Astrocyte of the spinal cord (primary cell): ENCODE measurements around the gene RFTN1.
A peak's percentile ranks its signal among the peaks of the same experiment; 100 is the strongest.

ENCODE experiments used
- DNase-seq: peaks from one replicate; pipeline ENCODE4 v3.0.0; 2011; ENCODE audit warnings: low read depth, low spot score
- H3K4me3 ChIP-seq: 2 replicates; pipeline ENCODE4 v1.5.1; 2011; ENCODE audit warnings: low read depth, mild to moderate bottlenecking, low read length, moderate library complexity
- CTCF ChIP-seq: IDR thresholded peaks from 2 replicates; pipeline ENCODE4 v1.5.1; 2012; ENCODE audit warnings: low read depth, mild to moderate bottlenecking, low read length, inconsistent platforms
- in situ Hi-C: cut with HindIII; loops from 2 replicates; pipeline ENCODE4 v1.10.0; 2017; ENCODE audit warnings: low sequenced_read_pairs

RFTN1 gene

GRCh38 chr3:16390581-16390980 is 122.9 kb downstream of the RFTN1 start:
- in situ Hi-C loops = no loop called here
- H3K4me3 ChIP-seq = no peak overlapping the region
- no peak for TF ChIP-seq CTCF
- no peak for DNase-seq

GRCh38 chr3:16388850-16389441 is 124.6 kb downstream of the RFTN1 start:
- DNase-seq = peak; percentile 23
- no peak for TF ChIP-seq CTCF
- in situ Hi-C loops = no loop called here
- H3K4me3 ChIP-seq = no peak overlapping the region

GRCh38 chr3:16386561-16386960 is 126.9 kb downstream of the RFTN1 start:
- TF ChIP-seq CTCF = no peak
- no peak overlapping the region for H3K4me3 ChIP-seq
- in situ Hi-C loops = no loop called here
- DNase-seq = no peak

- DNase-seq = no peak
- no peak for TF ChIP-seq CTCF
- no peak overlapping the region for H3K4me3 ChIP-seq
- in situ Hi-C loops = no loop called here
Observed at GRCh38 chr3:16385151-16385550, 128.3 kb downstream of the RFTN1 start.

- TF ChIP-seq CTCF = no peak
- in situ Hi-C loops = no loop called here
- no peak overlapping the region for H3K4me3 ChIP-seq
- no peak for DNase-seq
Observed at GRCh38 chr3:16383864-16384263, 129.6 kb downstream of the RFTN1 start.

GRCh38 chr3:16382845-16383244 is 130.7 kb downstream of the RFTN1 start:
- TF ChIP-seq CTCF = no peak
- DNase-seq = no peak
- H3K4me3 ChIP-seq = no peak overlapping the region
- in situ Hi-C loops = no loop called here

GRCh38 chr3:16381426-16381825 is 132.1 kb downstream of the RFTN1 start:
- TF ChIP-seq CTCF = no peak
- in situ Hi-C loops = no loop called here
- no peak overlapping the region for H3K4me3 ChIP-seq
- DNase-seq = no peak
